LNCaP clone FGC (cell line): ENCODE results near the gene KIAA0232.

Experiments used
- DNase-seq: peaks from one replicate; pipeline ENCODE4 v3.0.0-alpha.2; 2011; ENCODE audit warnings: low read depth
- H3K4me3 ChIP-seq: 2 replicates; pipeline ENCODE4 v1.5.1; 2011; ENCODE audit warnings: mild to moderate bottlenecking, low read depth, low read length, control low read depth
- TF ChIP-seq, protein P1 (sequence below): IDR thresholded peaks from 2 replicates; pipeline ENCODE4 v1.5.1; 2012; ENCODE audit warnings: mild to moderate bottlenecking; ENCODE audit not compliant: control insufficient read depth, insufficient read depth; ENCODE audit errors: extremely low read depth

The KIAA0232 gene

DNA sequence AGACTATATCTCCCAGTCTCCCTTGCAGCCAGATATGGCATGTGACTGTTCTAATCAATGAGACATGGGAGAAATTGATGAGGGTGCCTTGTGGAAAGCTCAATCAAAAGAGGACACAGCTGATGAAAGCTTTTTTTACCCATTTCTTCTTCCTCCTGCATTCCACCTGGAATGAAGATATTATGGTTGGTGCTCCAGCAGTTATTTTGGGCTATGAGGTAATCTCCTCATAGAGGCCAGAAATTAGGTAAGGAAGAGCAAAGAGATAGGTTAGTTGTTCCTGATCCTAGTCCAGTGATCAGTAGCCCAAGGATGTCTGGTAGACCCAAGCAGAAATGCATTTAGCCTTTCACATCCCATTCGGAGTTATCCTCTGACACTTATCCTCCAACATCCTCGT, 16.8 kb upstream of the KIAA0232 start:
- TF ChIP-seq, protein P1, sequence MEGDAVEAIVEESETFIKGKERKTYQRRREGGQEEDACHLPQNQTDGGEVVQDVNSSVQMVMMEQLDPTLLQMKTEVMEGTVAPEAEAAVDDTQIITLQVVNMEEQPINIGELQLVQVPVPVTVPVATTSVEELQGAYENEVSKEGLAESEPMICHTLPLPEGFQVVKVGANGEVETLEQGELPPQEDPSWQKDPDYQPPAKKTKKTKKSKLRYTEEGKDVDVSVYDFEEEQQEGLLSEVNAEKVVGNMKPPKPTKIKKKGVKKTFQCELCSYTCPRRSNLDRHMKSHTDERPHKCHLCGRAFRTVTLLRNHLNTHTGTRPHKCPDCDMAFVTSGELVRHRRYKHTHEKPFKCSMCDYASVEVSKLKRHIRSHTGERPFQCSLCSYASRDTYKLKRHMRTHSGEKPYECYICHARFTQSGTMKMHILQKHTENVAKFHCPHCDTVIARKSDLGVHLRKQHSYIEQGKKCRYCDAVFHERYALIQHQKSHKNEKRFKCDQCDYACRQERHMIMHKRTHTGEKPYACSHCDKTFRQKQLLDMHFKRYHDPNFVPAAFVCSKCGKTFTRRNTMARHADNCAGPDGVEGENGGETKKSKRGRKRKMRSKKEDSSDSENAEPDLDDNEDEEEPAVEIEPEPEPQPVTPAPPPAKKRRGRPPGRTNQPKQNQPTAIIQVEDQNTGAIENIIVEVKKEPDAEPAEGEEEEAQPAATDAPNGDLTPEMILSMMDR = no peak
- DNase-seq = no peak
- H3K4me3 ChIP-seq = no peak overlapping the region

DNA sequence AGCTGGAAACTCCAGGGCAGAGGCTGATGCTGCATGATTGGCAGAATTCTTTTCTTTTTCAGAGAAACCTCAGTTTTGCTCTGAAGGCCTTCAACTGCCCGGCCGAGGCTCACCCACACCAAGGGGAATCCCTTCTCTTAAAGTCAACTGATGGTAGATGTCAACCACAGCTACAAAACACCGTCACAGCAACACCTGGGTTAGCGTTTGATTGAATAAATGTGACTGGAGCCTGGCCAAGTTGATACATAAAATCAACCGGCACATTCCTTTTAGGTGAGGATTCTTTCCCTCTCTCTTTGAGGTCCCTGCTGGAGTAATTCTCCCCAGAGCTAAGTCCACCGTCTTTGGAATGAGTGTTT, 15.2 kb upstream of the KIAA0232 start:
- DNase-seq = no peak
- no peak overlapping the region for H3K4me3 ChIP-seq
- TF ChIP-seq, protein P1 = no peak

DNA sequence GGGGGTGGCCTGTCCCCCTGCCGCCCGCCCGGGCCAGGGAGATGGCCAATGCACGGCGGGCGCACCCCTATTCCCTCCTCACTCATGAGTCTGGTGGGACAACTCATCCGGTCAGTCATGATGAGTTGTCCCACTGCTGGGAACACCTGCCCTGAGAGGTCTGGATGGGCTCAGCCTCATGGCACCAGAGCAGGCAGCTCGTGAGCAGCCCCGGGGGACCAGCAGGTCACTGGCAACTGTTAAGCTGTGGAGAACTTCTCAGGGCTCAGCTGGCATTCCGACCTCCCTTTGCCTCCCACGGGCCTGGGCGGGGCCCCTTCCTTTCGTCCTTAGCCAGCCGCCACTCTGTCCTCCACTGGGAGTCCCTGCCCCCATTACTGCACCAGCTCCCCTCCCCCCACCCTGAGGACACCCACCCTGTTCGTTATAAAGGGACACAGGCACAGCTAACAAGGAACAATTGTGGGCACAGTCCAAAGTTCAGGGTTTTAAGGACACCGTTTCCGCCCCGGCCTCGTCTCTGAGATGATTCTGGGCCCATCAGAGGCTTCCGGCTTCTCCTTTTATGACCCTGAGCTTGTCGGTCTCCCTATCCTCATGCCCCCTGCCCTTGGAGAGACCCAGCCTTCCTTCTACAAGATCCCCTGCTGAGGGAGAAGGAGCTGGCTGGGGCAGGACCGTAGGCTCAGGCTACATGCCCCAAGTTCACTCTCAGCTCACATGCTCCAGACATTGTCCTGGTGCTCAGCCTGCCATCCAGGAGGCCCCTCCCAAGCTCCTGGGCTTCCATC, 14.6 kb upstream of the KIAA0232 start:
- H3K4me3 ChIP-seq = no peak overlapping the region
- TF ChIP-seq, protein P1 = no peak
- DNase-seq = no peak

DNA sequence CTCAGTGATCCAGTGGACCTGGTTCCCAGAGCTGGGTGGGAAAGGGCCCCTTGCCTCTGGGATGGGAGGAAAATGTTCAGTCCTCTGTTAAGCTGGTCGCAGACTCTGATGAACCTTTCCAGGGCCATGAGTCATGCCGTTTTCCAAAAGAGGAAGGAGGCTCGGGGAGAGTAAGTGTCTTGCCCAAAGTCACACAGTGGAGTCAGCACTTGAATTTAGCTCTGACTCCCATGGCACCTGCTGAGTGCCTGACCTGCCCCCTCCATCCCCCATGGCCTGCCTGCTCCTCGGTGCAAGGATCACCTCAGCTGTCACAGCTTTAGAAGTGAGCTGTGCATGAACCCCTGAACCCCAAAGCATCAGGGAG, 14.0 kb upstream of the KIAA0232 start:
- no peak overlapping the region for H3K4me3 ChIP-seq

DNA sequence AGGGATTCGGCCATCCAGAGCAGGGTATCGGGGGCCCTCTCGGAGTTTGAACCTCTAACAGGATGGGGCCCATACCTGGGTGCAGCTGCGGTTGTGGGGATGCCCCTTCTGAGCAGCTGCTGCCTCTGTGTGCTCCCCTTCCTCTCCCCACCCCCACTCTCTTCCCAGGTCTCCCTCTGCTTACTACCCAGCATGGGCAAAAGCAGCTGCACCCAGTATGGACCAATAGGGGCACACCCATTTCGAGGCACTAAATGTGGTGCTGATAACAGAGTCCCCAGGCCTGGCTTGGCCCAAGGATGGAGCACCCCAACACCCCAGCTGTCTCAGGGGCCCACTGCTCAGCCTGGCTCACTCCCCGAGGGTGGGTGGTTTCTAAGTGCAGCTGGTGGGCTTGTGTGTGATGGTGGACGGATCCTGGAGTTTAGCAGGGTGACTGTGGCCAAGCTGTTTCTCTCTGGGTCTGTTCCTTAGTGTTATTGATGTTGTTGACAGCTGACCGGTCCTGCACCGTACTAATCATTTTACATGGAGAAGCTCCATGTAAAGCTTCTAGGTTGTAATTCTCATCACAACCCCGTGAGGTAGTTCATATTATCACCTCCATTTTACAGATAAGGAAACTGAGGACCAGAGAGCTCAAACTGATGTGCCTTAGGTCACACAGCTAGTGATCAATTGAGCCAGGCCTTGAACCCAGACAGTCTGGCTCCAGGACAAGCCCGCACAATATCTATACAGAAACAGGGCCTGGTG, 13.1 kb upstream of the KIAA0232 start:
- TF ChIP-seq, protein P1 = no peak
- DNase-seq = no peak
- H3K4me3 ChIP-seq = no peak overlapping the region

More for the DNA sequence above, 14.0 kb upstream of the KIAA0232 start:
- TF ChIP-seq, protein P1 = no peak
- DNase-seq = no peak

DNA sequence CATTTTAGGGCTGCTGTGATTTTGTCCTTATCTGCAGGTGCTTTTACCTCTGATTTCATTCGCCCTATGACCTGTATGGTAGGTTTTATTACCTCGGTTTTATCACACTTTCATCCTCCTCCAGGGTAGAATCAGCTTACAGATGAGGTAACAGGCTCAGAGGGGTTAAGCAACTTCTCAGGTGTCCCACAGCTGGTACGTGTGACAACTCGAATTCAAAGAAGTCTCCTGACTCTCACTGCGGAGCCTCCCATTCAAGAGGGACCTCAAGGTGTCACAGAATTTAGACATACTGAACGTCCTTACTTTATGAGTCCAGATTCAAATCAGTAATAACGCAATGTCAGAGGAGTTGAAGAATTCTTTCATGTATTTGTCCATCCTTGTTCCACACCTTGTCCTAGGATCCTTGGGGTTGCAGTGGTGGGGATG, 12.5 kb upstream of the KIAA0232 start:
- no peak for DNase-seq
- TF ChIP-seq, protein P1 = no peak
- no peak overlapping the region for H3K4me3 ChIP-seq
